Mesenchymal stem cell (in vitro differentiated cells and primary cell): Measurements from ENCODE around the gene KLF13.

Source experiments
- DNase-seq: peaks from one replicate; pipeline ENCODE4 v3.0.0-alpha.2; 2013
- H2AFZ ChIP-seq: one replicate; pipeline ENCODE4 v1.6.1; 2013; ENCODE audit warnings: low read depth, mild to moderate bottlenecking, control low read depth, inconsistent platforms, low read length, moderate library complexity
- H2AK5ac ChIP-seq: 2 replicates; pipeline ENCODE4 v1.6.1; 2013; ENCODE audit warnings: low read length, moderate library complexity, mild to moderate bottlenecking, inconsistent platforms; ENCODE audit not compliant: severe bottlenecking
- H2BK120ac ChIP-seq: one replicate; pipeline ENCODE4 v1.6.1; 2013; ENCODE audit warnings: low read depth, mild to moderate bottlenecking, inconsistent platforms, low read length, moderate library complexity
- H2BK12ac ChIP-seq, 2 experiments: one replicate each; pipeline ENCODE4 v1.6.1; 2013; ENCODE audit warnings: inconsistent platforms in 2 of 2, low read length in 2 of 2, mild to moderate bottlenecking in 2 of 2, moderate library complexity in 2 of 2, control low read depth in 1 of 2
- H2BK15ac ChIP-seq: one replicate; pipeline ENCODE4 v1.6.1; 2013; ENCODE audit warnings: mild to moderate bottlenecking, low read depth, inconsistent platforms; ENCODE audit not compliant: poor library complexity, severe bottlenecking
- H2BK5ac ChIP-seq: 2 replicates; pipeline ENCODE4 v1.6.1; 2013; ENCODE audit warnings: low read depth, mild to moderate bottlenecking, low read length, control low read depth, inconsistent platforms; ENCODE audit not compliant: poor library complexity, severe bottlenecking
- H3K14ac ChIP-seq, 2 experiments: one replicate each; pipeline ENCODE4 v1.6.1; 2013; ENCODE audit warnings: inconsistent platforms in 2 of 2, low read length in 2 of 2, control low read depth in 1 of 2, mild to moderate bottlenecking in 1 of 2, moderate library complexity in 1 of 2
- H3K18ac ChIP-seq, 2 experiments: one replicate each; pipeline ENCODE4 v1.6.1; 2013; ENCODE audit warnings: inconsistent platforms in 2 of 2, low read length in 2 of 2, control low read depth in 1 of 2, low read depth in 1 of 2, mild to moderate bottlenecking in 1 of 2
- H3K23ac ChIP-seq, 2 experiments: one replicate each; pipeline ENCODE4 v1.6.1; 2013; ENCODE audit warnings: inconsistent platforms in 2 of 2, low read length in 2 of 2, mild to moderate bottlenecking in 2 of 2, moderate library complexity in 2 of 2, control low read depth in 1 of 2
- H3K27ac ChIP-seq: 2 replicates; pipeline ENCODE4 v1.5.1; 2013; ENCODE audit warnings: mild to moderate bottlenecking, moderate library complexity, low read length, control low read depth, inconsistent platforms; ENCODE audit not compliant: poor library complexity, severe bottlenecking
- H3K27me3 ChIP-seq, 2 experiments: 2 replicates each; pipeline versions ENCODE4 v1.6.1 to v1.7.0; 2013; ENCODE audit warnings: low read length in 2 of 2, mild to moderate bottlenecking in 2 of 2, moderate library complexity in 2 of 2, control low read depth in 1 of 2, inconsistent platforms in 1 of 2; ENCODE audit not compliant: control insufficient read depth in 1 of 2, insufficient read depth in 1 of 2
- H3K36me3 ChIP-seq, 2 experiments: 2 replicates each; pipeline versions ENCODE4 v1.6.1 to v1.7.0; 2013; ENCODE audit warnings: low read length in 2 of 2, control low read depth in 1 of 2, inconsistent platforms in 1 of 2, low read depth in 1 of 2, mild to moderate bottlenecking in 1 of 2; ENCODE audit not compliant: insufficient read depth in 2 of 2, control insufficient read depth in 1 of 2
- H3K4ac ChIP-seq, 2 experiments: one replicate each; pipeline ENCODE4 v1.6.1; 2013; ENCODE audit warnings: inconsistent platforms in 2 of 2, low read length in 2 of 2, mild to moderate bottlenecking in 2 of 2, moderate library complexity in 2 of 2, control low read depth in 1 of 2, low read depth in 1 of 2
- H3K4me1 ChIP-seq: 2 replicates; pipeline ENCODE4 v1.6.1; 2013; ENCODE audit warnings: low read depth, low read length, control low read depth; ENCODE audit not compliant: control insufficient read depth, insufficient read depth
- H3K4me2 ChIP-seq: 2 replicates; pipeline ENCODE4 v1.6.1; 2013; ENCODE audit warnings: low read length, mild to moderate bottlenecking, inconsistent platforms; ENCODE audit not compliant: poor library complexity, severe bottlenecking
- H3K4me3 ChIP-seq, 2 experiments: 2 replicates each; pipeline versions ENCODE4 v1.5.1 to v1.7.0; 2013; ENCODE audit warnings: low read length in 2 of 2, mild to moderate bottlenecking in 2 of 2, control low read depth in 1 of 2, low read depth in 1 of 2; ENCODE audit not compliant: insufficient read depth in 1 of 2
- H3K79me1 ChIP-seq: replicated peaks from 2 replicates; pipeline ENCODE4 v1.6.1; 2013; ENCODE audit warnings: mild to moderate bottlenecking, control low read depth, low read length, inconsistent platforms; ENCODE audit not compliant: poor library complexity, severe bottlenecking
- H3K9ac ChIP-seq: 2 replicates; pipeline ENCODE4 v1.7.0; 2013; ENCODE audit warnings: mild to moderate bottlenecking, low read length, moderate library complexity
- H3K9me3 ChIP-seq: 2 replicates; pipeline ENCODE4 v1.7.0; 2013; ENCODE audit warnings: mild to moderate bottlenecking, low read length; ENCODE audit not compliant: control insufficient read depth
- H4K8ac ChIP-seq: one replicate; pipeline ENCODE4 v1.6.1; 2013; ENCODE audit warnings: inconsistent platforms, mild to moderate bottlenecking, low read length, moderate library complexity
- H4K91ac ChIP-seq: one replicate; pipeline ENCODE4 v1.6.1; 2013; ENCODE audit warnings: mild to moderate bottlenecking, low read length, inconsistent platforms
- WGBS: methylation state at CpG from one replicate; pipeline ENCODE4 v1.1.7; 2013; ENCODE audit warnings: mixed read lengths; 5-methylcytosine and 5-hydroxymethylcytosine counted together

Gene KLF13

GRCh38 chr15:31419820-31420219, 93.2 kb downstream of the KLF13 start:
- WGBS: 98% methylated on average over 3 of the region's 3 CpGs
- H3K14ac ChIP-seq: no peak overlapping the region
- H3K36me3 ChIP-seq: no peaks in the 10 kb centered on the region
- H3K27me3 ChIP-seq: no peaks in the 10 kb centered on the region
- DNase-seq: no peak
- no peaks in the 10 kb centered on the region for H3K79me1 ChIP-seq
- H2BK120ac ChIP-seq: no peak overlapping the region
- no peak overlapping the region for H3K4me3 ChIP-seq
- H3K27ac ChIP-seq: no peak overlapping the region
- no peak overlapping the region for H2AK5ac ChIP-seq
- no peak overlapping the region for H4K91ac ChIP-seq
- H3K23ac ChIP-seq: no peak overlapping the region
- no peak overlapping the region for H3K18ac ChIP-seq
- H3K4me2 ChIP-seq: no peak overlapping the region
- H3K9ac ChIP-seq: no peak overlapping the region
- no peak overlapping the region for H2BK5ac ChIP-seq
- H4K8ac ChIP-seq: no peak overlapping the region
- no peak overlapping the region for H2AFZ ChIP-seq
- no peak overlapping the region for H2BK12ac ChIP-seq
- H3K4ac ChIP-seq: no peak overlapping the region
- H2BK15ac ChIP-seq: no peak overlapping the region
- peaks cover 21% of the 10 kb centered on the region for H3K9me3 ChIP-seq
- no peaks in the 10 kb centered on the region for H3K4me1 ChIP-seq

- Histone ChIP-seq H3K4me1 (no peaks in the 10 kb centered on the region), H3K14ac (no peak overlapping the region), H3K79me1 (no peaks in the 10 kb centered on the region), H2AK5ac (no peak overlapping the region), H3K23ac (no peak overlapping the region), H4K91ac (no peak overlapping the region), H2BK5ac (no peak overlapping the region), H3K9me3 (peaks cover 12% of the 10 kb centered on the region), H2BK12ac (no peak overlapping the region), H3K4ac (no peak overlapping the region), H4K8ac (no peak overlapping the region), H3K36me3 (no peaks in the 10 kb centered on the region), H3K18ac (no peak overlapping the region), H2AFZ (no peak overlapping the region), H3K27me3 (no peaks in the 10 kb centered on the region), H2BK120ac (no peak overlapping the region), H3K4me2 (no peak overlapping the region), H2BK15ac (no peak overlapping the region), H3K27ac (no peak overlapping the region), H3K9ac (no peak overlapping the region), H3K4me3 (no peak overlapping the region)
- DNase-seq: peak; percentile 36
- WGBS: 100% methylated on average over 1 of the region's 1 CpG
Measured at GRCh38 chr15:31427411-31427810, 100.8 kb downstream of the KLF13 start.
